ENCODE data around the gene SOX1. TPM values are rescaled to one million over a fixed set of nuclear protein-coding genes. Genes with fewer than 3 reads are reported as not detected.
A peak's percentile ranks its signal among the peaks of the same experiment; 100 is the strongest.

Gene SOX1
- total and polyA plus RNA-seq, 4 donors, result 0.99 to 8.0 (median 4.2) TPM

DNA sequence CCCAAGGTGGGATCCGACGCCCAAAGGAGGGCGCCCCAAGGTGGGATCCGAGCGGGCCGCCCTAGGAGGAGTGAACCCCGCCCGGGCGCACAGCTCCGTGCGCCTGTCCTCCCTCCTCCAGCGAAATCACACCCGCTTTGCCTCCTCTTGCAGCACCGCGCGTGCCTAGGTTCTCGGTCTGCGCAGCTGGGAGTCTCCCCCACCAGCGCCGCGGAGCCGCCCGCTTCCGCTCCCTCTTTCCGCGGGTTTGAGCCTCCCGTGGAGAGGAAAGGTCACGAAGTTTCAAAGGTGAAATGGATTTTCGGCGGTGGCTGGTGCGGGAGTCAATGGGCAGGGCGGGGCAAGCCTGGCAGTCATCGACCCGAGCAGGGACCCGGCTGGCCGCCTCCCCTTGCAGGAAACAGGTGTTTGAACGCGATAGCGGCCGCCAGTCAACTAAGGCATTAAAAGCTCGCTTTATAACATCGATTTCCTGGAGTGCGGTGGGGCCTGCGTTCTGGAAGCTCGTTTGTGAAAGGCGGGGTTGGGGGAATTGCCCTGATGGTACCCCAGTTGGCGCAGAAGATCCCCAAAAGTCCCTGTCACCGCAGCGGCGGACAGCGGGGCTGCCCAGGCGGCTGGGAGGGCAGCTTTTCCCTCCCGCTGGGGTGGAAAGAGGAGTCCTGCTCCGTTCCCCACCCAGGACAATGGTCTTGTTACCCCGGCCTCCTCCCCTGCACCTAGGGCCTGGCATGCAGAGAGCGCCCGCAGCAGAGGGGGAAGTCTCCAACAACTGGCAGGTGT lies 9.0 kb upstream of the SOX1 start:
- DNase-seq (ENCODE audit: low read depth in 4 of 6, low spot score in 6 of 6), result peak in 2 of 6 donors; percentile 5 to 49
- Histone ChIP-seq H3K4me1 (ENCODE audit: control insufficient read depth, insufficient read depth, low read length) (peaks cover 62% of the 10 kb centered on the region), H3K27me3 (ENCODE audit: control insufficient read depth, insufficient read depth, low read length) (peaks cover 97% of the 10 kb centered on the region), H3K36me3 (ENCODE audit: control insufficient read depth, insufficient read depth, low read length) (peaks cover 4% of the 10 kb centered on the region), H3K4me3 (ENCODE audit: low read depth, low read length) (no peak overlapping the region), H3K9me3 (ENCODE audit: control insufficient read depth, insufficient read depth, low read length) (no peaks in the 10 kb centered on the region), H3K27ac (ENCODE audit: low read depth, low read length) (no peak overlapping the region)
- WGBS (ENCODE audit: insufficient coverage), result 10% methylated on average over 50 of the region's 57 CpGs

GRCh38 chr13:112058519-112058873 lies 8.5 kb upstream of the SOX1 start:
- peaks cover 4% of the 10 kb centered on the region for H3K36me3 ChIP-seq (ENCODE audit: control insufficient read depth, insufficient read depth, low read length)
- H3K4me1 ChIP-seq (ENCODE audit: control insufficient read depth, insufficient read depth, low read length), result peaks cover 64% of the 10 kb centered on the region
- H3K4me3 ChIP-seq (ENCODE audit: low read depth, low read length), result no peak overlapping the region
- DNase-seq (ENCODE audit: low read depth in 4 of 6, low spot score in 6 of 6), result peak in 1 of 6 donors; percentile 2
- WGBS (ENCODE audit: insufficient coverage), result 36% methylated on average over 10 of the region's 11 CpGs
- peaks cover 97% of the 10 kb centered on the region for H3K27me3 ChIP-seq (ENCODE audit: control insufficient read depth, insufficient read depth, low read length)
- H3K9me3 ChIP-seq (ENCODE audit: control insufficient read depth, insufficient read depth, low read length), result no peaks in the 10 kb centered on the region
- H3K27ac ChIP-seq (ENCODE audit: low read depth, low read length), result no peak overlapping the region

- WGBS (ENCODE audit: insufficient coverage), result 65% methylated on average over 4 of the region's 5 CpGs
Measured at GRCh38 chr13:112058941-112059340, 8.0 kb upstream of the SOX1 start.

DNA sequence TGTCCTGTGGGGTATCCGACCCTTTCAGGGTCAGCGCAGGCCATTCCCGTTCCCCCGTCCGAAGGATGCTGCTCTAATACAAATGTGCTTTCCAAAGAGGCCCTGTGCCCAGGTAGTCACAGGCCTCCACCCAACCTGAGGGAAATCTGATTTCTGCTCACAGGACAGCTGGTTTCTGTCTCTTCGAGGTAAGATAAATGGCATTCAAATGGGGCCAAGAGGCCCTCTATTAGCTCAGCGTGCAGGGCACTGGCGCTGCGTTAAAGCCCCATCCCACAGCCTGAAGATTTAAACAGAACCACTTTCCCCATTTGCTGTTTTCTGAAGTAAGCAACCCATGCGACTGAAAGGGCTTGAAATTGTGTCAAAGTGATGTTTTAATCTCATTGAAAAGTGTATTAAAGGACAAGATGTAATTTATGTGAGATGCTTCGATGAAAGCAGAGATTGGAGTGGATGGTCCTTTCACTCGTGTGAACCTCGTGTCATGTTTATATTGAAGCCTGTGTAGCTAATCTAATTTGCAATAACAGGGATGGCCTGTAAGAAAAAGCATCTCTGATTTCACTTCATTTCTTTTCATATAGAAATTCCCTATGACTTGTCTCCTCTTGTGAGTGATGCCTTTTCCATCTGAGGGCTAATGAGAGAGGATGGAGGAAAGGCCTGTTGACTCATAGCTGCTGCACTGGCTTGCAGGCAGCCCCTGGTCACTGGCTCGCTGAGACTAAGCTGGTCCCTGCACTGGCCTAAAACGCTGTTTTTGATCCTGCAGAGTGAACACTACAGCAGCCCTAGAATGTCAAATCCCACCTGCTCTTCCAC lies 7.3 kb upstream of the SOX1 start:
- Histone ChIP-seq H3K27me3 (ENCODE audit: control insufficient read depth, insufficient read depth, low read length) (peaks cover 96% of the 10 kb centered on the region), H3K9me3 (ENCODE audit: control insufficient read depth, insufficient read depth, low read length) (no peaks in the 10 kb centered on the region), H3K27ac (ENCODE audit: low read depth, low read length) (no peak overlapping the region), H3K4me1 (ENCODE audit: control insufficient read depth, insufficient read depth, low read length) (peaks cover 54% of the 10 kb centered on the region), H3K4me3 (ENCODE audit: low read depth, low read length) (no peak overlapping the region), H3K36me3 (ENCODE audit: control insufficient read depth, insufficient read depth, low read length) (peaks cover 4% of the 10 kb centered on the region)
- 38% methylated on average over 10 of the region's 15 CpGs for WGBS (ENCODE audit: insufficient coverage)
- peak in 2 of 6 donors; percentile 11 to 24 for DNase-seq (ENCODE audit: low read depth in 4 of 6, low spot score in 6 of 6)

More at GRCh38 chr13:112058941-112059340, 8.0 kb upstream of the SOX1 start:
- no peak overlapping the region for H3K27ac ChIP-seq (ENCODE audit: low read depth, low read length)
- peak in 1 of 6 donors; percentile 3 for DNase-seq (ENCODE audit: low read depth in 4 of 6, low spot score in 6 of 6)
- no peak overlapping the region for H3K4me3 ChIP-seq (ENCODE audit: low read depth, low read length)
- peaks cover 97% of the 10 kb centered on the region for H3K27me3 ChIP-seq (ENCODE audit: control insufficient read depth, insufficient read depth, low read length)
- H3K4me1 ChIP-seq (ENCODE audit: control insufficient read depth, insufficient read depth, low read length), result peaks cover 60% of the 10 kb centered on the region
- no peaks in the 10 kb centered on the region for H3K9me3 ChIP-seq (ENCODE audit: control insufficient read depth, insufficient read depth, low read length)
- H3K36me3 ChIP-seq (ENCODE audit: control insufficient read depth, insufficient read depth, low read length), result peaks cover 4% of the 10 kb centered on the region

- H3K9me3 ChIP-seq (ENCODE audit: control insufficient read depth, insufficient read depth, low read length), result no peaks in the 10 kb centered on the region
- H3K27ac ChIP-seq (ENCODE audit: low read depth, low read length), result no peak overlapping the region
- 88% methylated on average over 5 of the region's 14 CpGs for WGBS (ENCODE audit: insufficient coverage)
- no peak overlapping the region for H3K4me3 ChIP-seq (ENCODE audit: low read depth, low read length)
- H3K27me3 ChIP-seq (ENCODE audit: control insufficient read depth, insufficient read depth, low read length), result peaks cover 95% of the 10 kb centered on the region
- H3K36me3 ChIP-seq (ENCODE audit: control insufficient read depth, insufficient read depth, low read length), result peaks cover 4% of the 10 kb centered on the region
- peaks cover 47% of the 10 kb centered on the region for H3K4me1 ChIP-seq (ENCODE audit: control insufficient read depth, insufficient read depth, low read length)
- peak in 1 of 6 donors; percentile 12 for DNase-seq (ENCODE audit: low read depth in 4 of 6, low spot score in 6 of 6)
Measured at GRCh38 chr13:112060282-112060830, 6.6 kb upstream of the SOX1 start.

GRCh38 chr13:112060899-112061366 lies 6.0 kb upstream of the SOX1 start:
- DNase-seq (ENCODE audit: low read depth in 4 of 6, low spot score in 6 of 6), result peak in 1 of 6 donors; percentile 1
- H3K4me3 ChIP-seq (ENCODE audit: low read depth, low read length), result no peak overlapping the region
- 28% methylated on average over 29 of the region's 29 CpGs for WGBS (ENCODE audit: insufficient coverage)
- no peak overlapping the region for H3K27ac ChIP-seq (ENCODE audit: low read depth, low read length)
- peaks cover 46% of the 10 kb centered on the region for H3K4me1 ChIP-seq (ENCODE audit: control insufficient read depth, insufficient read depth, low read length)
- H3K27me3 ChIP-seq (ENCODE audit: control insufficient read depth, insufficient read depth, low read length), result peaks cover 95% of the 10 kb centered on the region
- H3K36me3 ChIP-seq (ENCODE audit: control insufficient read depth, insufficient read depth, low read length), result peaks cover 4% of the 10 kb centered on the region
- H3K9me3 ChIP-seq (ENCODE audit: control insufficient read depth, insufficient read depth, low read length), result no peaks in the 10 kb centered on the region

- peaks cover 4% of the 10 kb centered on the region for H3K36me3 ChIP-seq (ENCODE audit: control insufficient read depth, insufficient read depth, low read length)
- peaks cover 95% of the 10 kb centered on the region for H3K27me3 ChIP-seq (ENCODE audit: control insufficient read depth, insufficient read depth, low read length)
- peaks cover 46% of the 10 kb centered on the region for H3K4me1 ChIP-seq (ENCODE audit: control insufficient read depth, insufficient read depth, low read length)
- H3K27ac ChIP-seq (ENCODE audit: low read depth, low read length), result no peak overlapping the region
- peak in 1 of 6 donors; percentile 49 for DNase-seq (ENCODE audit: low read depth in 4 of 6, low spot score in 6 of 6)
- H3K9me3 ChIP-seq (ENCODE audit: control insufficient read depth, insufficient read depth, low read length), result no peaks in the 10 kb centered on the region
- WGBS (ENCODE audit: insufficient coverage), result 34% methylated on average over 51 of the region's 52 CpGs
- H3K4me3 ChIP-seq (ENCODE audit: low read depth, low read length), result no peak overlapping the region
Measured at GRCh38 chr13:112061367-112062061, 5.4 kb upstream of the SOX1 start.

DNA sequence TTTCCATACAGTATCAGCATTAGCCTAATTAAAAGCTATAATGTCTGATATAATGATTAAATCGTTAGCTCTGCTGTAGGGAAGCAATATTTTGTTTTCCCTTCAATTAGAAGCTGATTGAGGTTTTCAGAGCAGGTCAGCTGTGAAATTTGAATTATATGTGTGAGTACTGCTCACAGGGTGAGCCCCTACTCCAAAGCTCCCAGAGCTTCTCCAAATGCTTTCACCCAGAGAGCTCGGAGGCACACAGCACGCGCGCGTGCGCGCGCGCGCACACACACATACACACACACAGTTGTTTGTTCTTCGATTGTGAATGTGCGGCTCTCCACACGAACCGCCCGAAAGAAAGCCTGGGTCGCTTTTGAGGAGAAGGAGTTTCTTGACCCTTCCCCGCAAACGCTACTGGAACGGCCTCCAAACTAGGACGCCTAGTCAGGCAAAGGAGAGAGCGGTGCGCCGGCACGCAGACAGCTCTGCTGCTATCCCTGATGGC lies 4.8 kb upstream of the SOX1 start:
- no peak overlapping the region for H3K27ac ChIP-seq (ENCODE audit: low read depth, low read length)
- no peak overlapping the region for H3K4me3 ChIP-seq (ENCODE audit: low read depth, low read length)

More for the DNA sequence above, 4.8 kb upstream of the SOX1 start:
- 56% methylated on average over 13 of the region's 25 CpGs for WGBS (ENCODE audit: insufficient coverage)
- DNase-seq (ENCODE audit: low read depth in 4 of 6, low spot score in 6 of 6), result peak in 2 of 6 donors; percentile 43 to 74
- Histone ChIP-seq H3K27me3 (ENCODE audit: control insufficient read depth, insufficient read depth, low read length) (peaks cover 89% of the 10 kb centered on the region), H3K36me3 (ENCODE audit: control insufficient read depth, insufficient read depth, low read length) (peaks cover 4% of the 10 kb centered on the region), H3K9me3 (ENCODE audit: control insufficient read depth, insufficient read depth, low read length) (no peaks in the 10 kb centered on the region), H3K4me1 (ENCODE audit: control insufficient read depth, insufficient read depth, low read length) (peaks cover 42% of the 10 kb centered on the region)

Measured in spinal cord (tissue), 10 donors.